Lung (tissue), 12 donors: ENCODE data around the gene PUS3. TPM values are rescaled to one million over a fixed set of nuclear protein-coding genes. Genes with fewer than 3 reads are reported as not detected.

Source experiments
- ATAC-seq: fragments of 200-7000 bp; cut with Tn5 transposase; one replicate; pipeline ENCODE4 v1.9.1; 2020; ENCODE audit warnings: moderate number of reproducible peaks; ENCODE audit not compliant: insufficient read depth, low FRiP score
- DNase-seq, 3 donors: peaks; one replicate each; pipeline ENCODE4 v3.0.0-alpha.2; 2013 to 2017
- H3K27ac ChIP-seq, 2 donors: one replicate each; pipeline ENCODE4 v1.5.1; 2013; ENCODE audit warnings: mild to moderate bottlenecking in 2 of 2, moderate library complexity in 2 of 2, control low read depth in 1 of 2, inconsistent platforms in 1 of 2, low read depth in 1 of 2, low read length in 1 of 2
- H3K27me3 ChIP-seq, 3 donors: one replicate each; pipeline ENCODE4 v1.5.1; 2013; ENCODE audit warnings: low read length in 2 of 3; ENCODE audit not compliant: control insufficient read depth in 3 of 3, insufficient read depth in 3 of 3
- H3K36me3 ChIP-seq, 4 donors: one replicate each; pipeline ENCODE4 v1.5.1; 2013; ENCODE audit warnings: low read length in 4 of 4, mild to moderate bottlenecking in 1 of 4, moderate library complexity in 1 of 4; ENCODE audit not compliant: control insufficient read depth in 4 of 4, insufficient read depth in 4 of 4
- H3K4me1 ChIP-seq, 5 donors: one replicate each; pipeline ENCODE4 v1.5.1; 2013; ENCODE audit warnings: low read length in 5 of 5, mild to moderate bottlenecking in 2 of 5, moderate library complexity in 1 of 5; ENCODE audit not compliant: control insufficient read depth in 5 of 5, insufficient read depth in 5 of 5
- H3K4me3 ChIP-seq: one replicate; pipeline ENCODE4 v1.5.1; 2013; ENCODE audit warnings: mild to moderate bottlenecking, control low read depth, moderate library complexity
- H3K9ac ChIP-seq, 2 donors: one replicate each; pipeline ENCODE4 v1.5.1; 2013; ENCODE audit warnings: low read length in 2 of 2, control low read depth in 1 of 2; ENCODE audit not compliant: insufficient read depth in 1 of 2
- H3K9me3 ChIP-seq, 4 donors: one replicate each; pipeline ENCODE4 v1.5.1; 2013; ENCODE audit warnings: low read length in 3 of 4, mild to moderate bottlenecking in 1 of 4, moderate library complexity in 1 of 4; ENCODE audit not compliant: control insufficient read depth in 4 of 4, insufficient read depth in 3 of 4
- WGBS, 2 donors: extraction: QIAGEN DNeasy Blood & Tissue Kit; methylation state at CpG; one replicate each; pipeline ENCODE4 v1.1.7; 2013; 5-methylcytosine and 5-hydroxymethylcytosine counted together
- polyA plus RNA-seq, 2 donors: library from polyadenylated mRNA; stranded (reverse); fragments of 200-250 nt; gene quantifications; one replicate each; pipeline ENCODE4 v1.2.1, GENCODE V29; 2013
- total RNA-seq, 2 donors: library from RNA; depleted of rRNA in 1 of 2; stranded (reverse); fragments of >200 nt in 1 of 2; gene quantifications; one replicate each; pipeline ENCODE4 v1.2.1, GENCODE V29; 2014 to 2021
- TF ChIP-seq, protein P1 (sequence below): IDR thresholded peaks from 2 replicates; pipeline ENCODE4 v1.5.1; 2012; ENCODE audit warnings: mild to moderate bottlenecking; ENCODE audit errors: control extremely low read depth, extremely low read depth
- donor health status: control.
- donor health status: control.
- donor health status: Bipolar disorder and iron deficiency.
- donor health status: healthy.
- donor health status: DM: yes; HTN: yes; CAD: no.

PUS3 gene
- total and polyA plus RNA-seq, 4 donors = 6.9 to 15.7 (median 10.8) TPM

DNA sequence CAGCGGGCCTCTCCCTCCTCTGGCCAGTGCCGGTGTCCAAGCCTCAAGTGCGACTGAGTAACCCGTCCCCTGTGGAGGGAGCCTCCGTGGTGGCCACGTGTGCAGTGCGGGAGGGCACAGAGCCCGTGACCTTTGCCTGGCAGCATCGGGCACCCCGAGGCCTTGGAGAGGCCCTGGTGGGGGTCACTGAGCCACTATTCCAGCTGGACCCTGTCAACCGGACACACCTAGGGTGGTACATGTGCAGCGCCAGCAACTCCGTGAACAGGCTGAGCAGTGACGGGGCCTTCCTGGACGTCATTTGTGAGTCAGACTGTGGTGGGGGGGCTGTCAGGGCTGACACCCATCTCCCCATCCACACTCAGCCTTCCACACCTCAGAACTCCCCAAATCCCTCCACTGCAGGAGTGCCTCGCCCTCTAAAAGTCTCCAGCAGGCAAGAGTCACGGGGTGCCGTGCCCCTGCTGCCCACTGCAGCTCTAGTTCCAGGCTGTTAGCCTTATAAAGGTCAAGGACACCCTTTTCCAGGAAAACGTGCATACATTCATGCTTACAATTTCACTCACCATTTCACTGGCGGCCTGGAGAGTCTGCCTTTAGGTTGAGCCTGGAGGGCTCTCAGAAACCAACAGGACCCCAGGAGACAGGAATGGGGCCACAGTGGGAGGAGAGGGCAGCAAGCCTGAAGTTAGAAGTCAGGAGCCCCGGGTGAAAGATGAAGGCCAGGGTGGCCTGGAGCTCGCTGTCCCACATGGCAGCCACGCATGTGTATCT, 45.5 kb upstream of the PUS3 start:
- H3K36me3 ChIP-seq = no peaks in the 10 kb centered on the region
- no peak overlapping the region for H3K27ac ChIP-seq
- peaks cover 0 to 4% (median 0%) of the 10 kb centered on the region in 3 donors for H3K27me3 ChIP-seq
- TF ChIP-seq, protein P1, sequence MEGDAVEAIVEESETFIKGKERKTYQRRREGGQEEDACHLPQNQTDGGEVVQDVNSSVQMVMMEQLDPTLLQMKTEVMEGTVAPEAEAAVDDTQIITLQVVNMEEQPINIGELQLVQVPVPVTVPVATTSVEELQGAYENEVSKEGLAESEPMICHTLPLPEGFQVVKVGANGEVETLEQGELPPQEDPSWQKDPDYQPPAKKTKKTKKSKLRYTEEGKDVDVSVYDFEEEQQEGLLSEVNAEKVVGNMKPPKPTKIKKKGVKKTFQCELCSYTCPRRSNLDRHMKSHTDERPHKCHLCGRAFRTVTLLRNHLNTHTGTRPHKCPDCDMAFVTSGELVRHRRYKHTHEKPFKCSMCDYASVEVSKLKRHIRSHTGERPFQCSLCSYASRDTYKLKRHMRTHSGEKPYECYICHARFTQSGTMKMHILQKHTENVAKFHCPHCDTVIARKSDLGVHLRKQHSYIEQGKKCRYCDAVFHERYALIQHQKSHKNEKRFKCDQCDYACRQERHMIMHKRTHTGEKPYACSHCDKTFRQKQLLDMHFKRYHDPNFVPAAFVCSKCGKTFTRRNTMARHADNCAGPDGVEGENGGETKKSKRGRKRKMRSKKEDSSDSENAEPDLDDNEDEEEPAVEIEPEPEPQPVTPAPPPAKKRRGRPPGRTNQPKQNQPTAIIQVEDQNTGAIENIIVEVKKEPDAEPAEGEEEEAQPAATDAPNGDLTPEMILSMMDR = no peak
- no peak overlapping the region for H3K9ac ChIP-seq
- no peak overlapping the region for H3K4me3 ChIP-seq
- H3K4me1 ChIP-seq = peaks cover 3 to 23% (median 8%) of the 10 kb centered on the region in 5 donors
- DNase-seq (no peak), ATAC-seq (no peak)
- H3K9me3 ChIP-seq = no peaks in the 10 kb centered on the region
- 85 to 88% methylated on average over 23 of the region's 23 CpGs for WGBS, 2 donors

DNA sequence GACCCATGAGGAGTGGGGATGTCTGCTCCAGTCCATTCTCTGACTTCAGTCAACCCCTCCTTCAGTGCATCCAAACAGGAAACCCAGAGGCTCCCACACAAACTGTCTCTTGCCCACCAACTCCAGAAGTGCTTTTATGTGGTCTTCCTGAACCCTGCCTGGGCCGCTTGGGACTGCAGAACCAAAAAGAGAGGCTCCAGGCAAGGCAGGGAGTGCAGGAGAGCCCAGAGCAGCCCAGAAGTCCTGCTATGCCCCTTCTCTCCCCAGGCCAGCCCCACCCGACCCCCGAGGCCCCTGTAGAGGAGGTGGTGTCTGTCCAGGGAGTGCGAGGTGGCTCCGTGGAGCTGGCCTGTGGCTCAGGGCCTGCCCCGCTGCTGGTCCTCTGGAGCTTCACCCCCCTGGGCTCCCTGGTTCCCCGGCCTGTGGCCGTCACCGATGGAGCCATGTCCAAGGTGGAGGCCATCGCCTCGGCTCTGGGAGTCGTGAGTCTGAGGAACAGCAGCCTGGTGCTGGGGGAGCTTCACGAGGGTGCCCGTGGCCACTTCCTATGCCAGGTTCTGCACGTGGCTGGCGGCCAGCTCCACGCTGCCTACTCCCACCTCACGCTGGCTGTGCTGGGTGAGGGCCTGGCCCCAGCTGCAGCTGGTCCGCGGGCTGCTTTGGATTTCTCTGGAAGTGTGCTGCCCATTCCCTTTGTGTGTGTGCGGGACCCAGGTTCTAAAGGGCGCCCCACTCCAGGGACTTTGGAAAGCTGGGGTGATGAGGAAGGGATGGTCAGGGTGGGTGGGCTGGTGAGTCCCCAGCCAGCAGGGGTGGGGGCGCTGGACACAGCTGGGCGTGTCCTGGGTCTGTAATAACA, 44.6 kb upstream of the PUS3 start:
- 86 to 87% methylated on average over 24 of the region's 24 CpGs for WGBS, 2 donors
- peaks cover 0 to 4% (median 0%) of the 10 kb centered on the region in 3 donors for H3K27me3 ChIP-seq
- no peaks in the 10 kb centered on the region for H3K9me3 ChIP-seq
- TF ChIP-seq, protein P1 = no peak
- H3K4me1 ChIP-seq = peaks cover 3 to 19% (median 3%) of the 10 kb centered on the region in 5 donors
- no peaks in the 10 kb centered on the region for H3K36me3 ChIP-seq
- DNase-seq (no peak), ATAC-seq (no peak)
- H3K27ac ChIP-seq = no peak overlapping the region
- no peak overlapping the region for H3K9ac ChIP-seq
- no peak overlapping the region for H3K4me3 ChIP-seq

DNA sequence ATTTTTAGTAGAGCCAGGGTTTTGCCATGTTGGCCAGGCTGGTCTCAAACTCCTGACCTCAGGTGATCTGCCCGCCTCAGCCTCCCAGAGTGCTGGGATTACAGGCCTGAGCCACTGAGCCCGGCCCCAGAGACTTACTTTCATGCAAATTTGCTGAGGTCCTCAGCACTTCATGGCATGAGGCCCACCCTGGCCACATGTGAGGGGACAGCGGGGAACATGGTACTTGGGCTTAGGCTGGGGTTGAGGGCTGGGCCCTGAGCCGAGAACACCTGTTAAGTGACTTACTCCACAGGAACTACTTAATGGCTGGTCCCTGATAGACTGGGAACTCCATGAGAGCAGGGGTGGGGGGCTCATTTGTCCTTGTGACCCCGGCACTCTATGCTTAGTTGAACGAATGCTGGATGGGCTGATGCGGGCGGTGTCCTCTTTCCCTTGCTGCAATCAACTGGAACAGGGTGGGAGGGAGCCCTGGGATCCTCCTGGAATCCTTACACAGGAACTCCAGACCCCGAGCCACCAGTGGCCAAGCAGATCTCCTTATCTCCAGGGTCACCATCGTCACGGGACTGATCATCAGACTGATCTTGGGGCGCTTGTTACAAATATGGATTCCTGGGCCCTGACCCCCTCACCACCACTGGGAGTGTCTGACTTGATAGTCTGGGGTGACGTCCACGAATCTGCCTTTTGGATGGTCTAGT, 43.9 kb upstream of the PUS3 start:
- TF ChIP-seq, protein P1 = no peak
- 91 to 92% methylated on average over 14 of the region's 14 CpGs for WGBS, 2 donors

More for the DNA sequence above, 43.9 kb upstream of the PUS3 start:
- DNase-seq = no peak
- ATAC-seq = no peak
- Histone ChIP-seq H3K4me1 (peaks cover 3 to 14% (median 3%) of the 10 kb centered on the region in 5 donors), H3K9me3 (no peaks in the 10 kb centered on the region), H3K27me3 (peaks cover 0 to 4% (median 0%) of the 10 kb centered on the region in 3 donors), H3K9ac (no peak overlapping the region), H3K36me3 (no peaks in the 10 kb centered on the region), H3K27ac (no peak overlapping the region), H3K4me3 (no peak overlapping the region)
